Measurements from ENCODE around the gene MED12. TPM values are rescaled to one million over a fixed set of nuclear protein-coding genes. Genes with fewer than 3 reads are reported as not detected.

The MED12 gene
- total RNA-seq, 1 donor from 2014 or later = 33.8 TPM

GRCh38 chrX:71098302-71098701, 20.1 kb upstream of the MED12 start:
- no peaks in the 10 kb centered on the region for H3K9me3 Mint-ChIP-seq (ENCODE audit: unreplicated experiment)
- no peak for DNase-seq (ENCODE audit: low read depth)
- no peaks in the 10 kb centered on the region for H3K9me3 ChIP-seq (ENCODE audit: insufficient read depth, low read depth, low read length)
- peaks cover 3% of the 10 kb centered on the region for H3K27me3 Mint-ChIP-seq (ENCODE audit: low read depth, unreplicated experiment)
- no peak overlapping the region for H3K4me2 ChIP-seq (ENCODE audit: low read length)
- H3K9ac ChIP-seq (ENCODE audit: low read length) = no peak overlapping the region
- no peak overlapping the region for H3K27ac ChIP-seq (ENCODE audit: low read depth, low read length)
- H3K4me1 Mint-ChIP-seq (ENCODE audit: low read depth, unreplicated experiment) = peaks cover 15% of the 10 kb centered on the region
- no peak for FAIRE-seq
- peaks cover 3% of the 10 kb centered on the region for H3K4me1 ChIP-seq (ENCODE audit: insufficient read depth, low read length)
- no peak overlapping the region for H3K27ac Mint-ChIP-seq (ENCODE audit: unreplicated experiment)
- no peak overlapping the region for H3K4me3 ChIP-seq (ENCODE audit: insufficient read depth, low read depth, low read length)
- TF ChIP-seq EZH2 (IDR thresholded peaks at IDR 0.05; ENCODE audit: insufficient read depth, low read length) (no peak), CTCF (IDR thresholded peaks at IDR 0.05; ENCODE audit: insufficient read depth, low read depth, low read length) (peak; percentile 6)
- H3K36me3 ChIP-seq (ENCODE audit: insufficient read depth, low read length) = no peaks in the 10 kb centered on the region
- no peaks in the 10 kb centered on the region for H3K79me2 ChIP-seq (ENCODE audit: insufficient read depth, low read length)
- H2AFZ ChIP-seq (ENCODE audit: low read depth, low read length) = no peak overlapping the region
- H3K4me3 Mint-ChIP-seq (ENCODE audit: unreplicated experiment) = no peak overlapping the region
- no peaks in the 10 kb centered on the region for H3K36me3 Mint-ChIP-seq (ENCODE audit: low read depth, unreplicated experiment)
- H3K27me3 ChIP-seq (ENCODE audit: insufficient read depth, low read length) = no peaks in the 10 kb centered on the region
- no peaks in the 10 kb centered on the region for H4K20me1 ChIP-seq (ENCODE audit: insufficient read depth, low read length)

- Mint-ChIP-seq H3K36me3 (ENCODE audit: low read depth, unreplicated experiment) (no peaks in the 10 kb centered on the region), H3K27ac (ENCODE audit: unreplicated experiment) (no peak overlapping the region), H3K4me1 (ENCODE audit: low read depth, unreplicated experiment) (peaks cover 19% of the 10 kb centered on the region), H3K4me3 (ENCODE audit: unreplicated experiment) (no peak overlapping the region), H3K27me3 (ENCODE audit: low read depth, unreplicated experiment) (peaks cover 3% of the 10 kb centered on the region), H3K9me3 (ENCODE audit: unreplicated experiment) (no peaks in the 10 kb centered on the region)
- Histone ChIP-seq H3K4me3 (ENCODE audit: insufficient read depth, low read depth, low read length) (no peak overlapping the region), H3K9me3 (ENCODE audit: insufficient read depth, low read depth, low read length) (no peaks in the 10 kb centered on the region), H3K27me3 (ENCODE audit: insufficient read depth, low read length) (no peaks in the 10 kb centered on the region), H3K79me2 (ENCODE audit: insufficient read depth, low read length) (no peaks in the 10 kb centered on the region), H3K36me3 (ENCODE audit: insufficient read depth, low read length) (no peaks in the 10 kb centered on the region), H2AFZ (ENCODE audit: low read depth, low read length) (no peak overlapping the region), H3K9ac (ENCODE audit: low read length) (no peak overlapping the region), H4K20me1 (ENCODE audit: insufficient read depth, low read length) (no peaks in the 10 kb centered on the region), H3K4me1 (ENCODE audit: insufficient read depth, low read length) (peaks cover 3% of the 10 kb centered on the region), H3K4me2 (ENCODE audit: low read length) (no peak overlapping the region), H3K27ac (ENCODE audit: low read depth, low read length) (no peak overlapping the region)
- no peak for FAIRE-seq
- TF ChIP-seq CTCF (IDR thresholded peaks at IDR 0.05; ENCODE audit: insufficient read depth, low read depth, low read length) (no peak), EZH2 (IDR thresholded peaks at IDR 0.05; ENCODE audit: insufficient read depth, low read length) (no peak)
- DNase-seq (ENCODE audit: low read depth) = no peak
Observed at GRCh38 chrX:71098951-71099506, 19.4 kb upstream of the MED12 start.

GRCh38 chrX:71099736-71100135, 18.7 kb upstream of the MED12 start:
- Mint-ChIP-seq H3K36me3 (ENCODE audit: low read depth, unreplicated experiment) (no peaks in the 10 kb centered on the region), H3K9me3 (ENCODE audit: unreplicated experiment) (no peaks in the 10 kb centered on the region), H3K27ac (ENCODE audit: unreplicated experiment) (no peak overlapping the region), H3K27me3 (ENCODE audit: low read depth, unreplicated experiment) (peaks cover 3% of the 10 kb centered on the region), H3K4me1 (ENCODE audit: low read depth, unreplicated experiment) (peaks cover 26% of the 10 kb centered on the region), H3K4me3 (ENCODE audit: unreplicated experiment) (no peak overlapping the region)
- Histone ChIP-seq H3K4me1 (ENCODE audit: insufficient read depth, low read length) (peaks cover 3% of the 10 kb centered on the region), H3K4me3 (ENCODE audit: insufficient read depth, low read depth, low read length) (no peak overlapping the region), H3K4me2 (ENCODE audit: low read length) (no peak overlapping the region), H3K27me3 (ENCODE audit: insufficient read depth, low read length) (no peaks in the 10 kb centered on the region), H3K9ac (ENCODE audit: low read length) (no peak overlapping the region), H2AFZ (ENCODE audit: low read depth, low read length) (no peak overlapping the region), H3K36me3 (ENCODE audit: insufficient read depth, low read length) (no peaks in the 10 kb centered on the region), H3K79me2 (ENCODE audit: insufficient read depth, low read length) (no peaks in the 10 kb centered on the region), H4K20me1 (ENCODE audit: insufficient read depth, low read length) (no peaks in the 10 kb centered on the region), H3K27ac (ENCODE audit: low read depth, low read length) (no peak overlapping the region), H3K9me3 (ENCODE audit: insufficient read depth, low read depth, low read length) (no peaks in the 10 kb centered on the region)
- no peak for TF ChIP-seq CTCF (IDR thresholded peaks at IDR 0.05; ENCODE audit: insufficient read depth, low read depth, low read length)
- no peak for TF ChIP-seq EZH2 (IDR thresholded peaks at IDR 0.05; ENCODE audit: insufficient read depth, low read length)
- no peak for DNase-seq (ENCODE audit: low read depth)
- no peak for FAIRE-seq

Data from astrocyte (in vitro differentiated cells and primary cell).